GM12892 (cell line): Measurements from ENCODE around the gene DLG2.

Experiments
- DNase-seq: peaks from one replicate; pipeline ENCODE4 v3.0.0; 2011; ENCODE audit not compliant: insufficient read length
- FAIRE-seq: peaks from 2 replicates; lab custom pipeline; 2011; peaks lifted over from hg19 to GRCh38; lab: Jason Lieb, UNC
- POLR2A ChIP-seq: IDR thresholded peaks from 2 replicates; pipeline ENCODE4 v1.6.1; 2011; ENCODE audit warnings: low read depth, low read length, control low read depth
- POLR2AphosphoS5 ChIP-seq: IDR thresholded peaks from 2 replicates; pipeline ENCODE4 v1.6.1; 2011; ENCODE audit warnings: low read depth, low read length, control low read depth
- TAF1 ChIP-seq: IDR thresholded peaks from 2 replicates; pipeline ENCODE4 v1.6.1; 2011; ENCODE audit warnings: low read depth, mild to moderate bottlenecking, control low read depth, low read length, borderline replicate concordance

DLG2 gene

DNA sequence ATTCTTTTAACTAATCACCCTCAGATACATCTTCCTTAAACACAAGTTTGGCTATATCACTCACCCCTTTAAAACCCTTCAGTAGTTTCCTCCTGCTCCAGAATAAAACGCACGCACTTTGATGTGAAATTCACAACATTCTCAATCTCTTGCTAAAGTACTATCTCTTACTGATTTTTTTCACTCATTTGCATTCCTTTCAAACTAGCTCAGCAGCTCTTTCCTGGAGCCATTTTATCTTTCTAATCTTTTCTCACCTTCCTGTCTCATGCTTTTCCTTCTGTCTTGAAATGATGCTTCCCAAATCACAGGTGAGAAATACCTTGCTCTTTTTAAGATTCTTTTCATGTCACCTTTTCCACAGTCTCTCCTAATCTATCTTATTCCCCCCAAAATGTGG is 1074.4 kb downstream of the DLG2 start:
- no peak for FAIRE-seq
- no peak for DNase-seq
- TF ChIP-seq POLR2A (no peak), TAF1 (no peak), POLR2AphosphoS5 (no peak)

DNA sequence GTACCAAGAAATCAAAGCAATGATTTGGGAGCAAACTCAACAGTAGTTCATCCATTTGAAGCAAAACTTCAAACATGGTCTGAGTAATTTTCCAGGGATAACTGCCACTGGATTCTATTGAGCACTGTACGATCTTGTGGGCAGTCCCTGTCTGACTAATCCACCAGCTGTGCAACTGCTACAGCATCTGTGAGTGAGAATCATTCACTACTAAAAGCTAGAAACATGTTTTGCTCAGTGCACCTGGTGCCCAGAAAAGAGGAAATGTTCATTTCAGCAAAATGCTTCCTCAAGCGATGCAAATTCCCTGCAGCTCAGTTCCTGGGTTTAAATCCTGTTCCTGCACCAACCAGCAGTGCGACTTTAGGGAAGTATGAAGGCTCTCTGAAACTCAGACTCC is 1077.9 kb downstream of the DLG2 start:
- TF ChIP-seq POLR2AphosphoS5 (no peak), TAF1 (no peak), POLR2A (no peak)
- FAIRE-seq (no peak), DNase-seq (no peak)

DNA sequence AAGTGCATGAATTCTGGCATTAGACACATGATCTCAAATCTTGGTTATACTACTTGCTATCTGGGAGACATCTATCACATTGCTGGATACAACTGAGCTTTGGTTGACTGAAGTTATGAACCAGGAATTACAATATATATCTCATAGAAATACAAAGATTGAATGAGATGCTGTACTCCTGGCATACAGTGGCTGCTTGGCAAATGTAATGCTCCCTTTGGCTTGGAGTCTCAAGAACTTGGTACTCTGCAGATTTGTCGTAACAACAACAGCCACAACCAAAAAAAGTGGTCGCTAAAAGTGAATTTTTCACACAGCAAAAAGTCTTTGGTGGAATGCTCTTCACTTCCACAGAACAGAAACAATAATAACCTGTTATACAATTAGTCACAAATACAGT is 1082.6 kb downstream of the DLG2 start:
- DNase-seq (no peak), FAIRE-seq (no peak)
- TF ChIP-seq TAF1 (no peak), POLR2AphosphoS5 (no peak), POLR2A (no peak)

DNA sequence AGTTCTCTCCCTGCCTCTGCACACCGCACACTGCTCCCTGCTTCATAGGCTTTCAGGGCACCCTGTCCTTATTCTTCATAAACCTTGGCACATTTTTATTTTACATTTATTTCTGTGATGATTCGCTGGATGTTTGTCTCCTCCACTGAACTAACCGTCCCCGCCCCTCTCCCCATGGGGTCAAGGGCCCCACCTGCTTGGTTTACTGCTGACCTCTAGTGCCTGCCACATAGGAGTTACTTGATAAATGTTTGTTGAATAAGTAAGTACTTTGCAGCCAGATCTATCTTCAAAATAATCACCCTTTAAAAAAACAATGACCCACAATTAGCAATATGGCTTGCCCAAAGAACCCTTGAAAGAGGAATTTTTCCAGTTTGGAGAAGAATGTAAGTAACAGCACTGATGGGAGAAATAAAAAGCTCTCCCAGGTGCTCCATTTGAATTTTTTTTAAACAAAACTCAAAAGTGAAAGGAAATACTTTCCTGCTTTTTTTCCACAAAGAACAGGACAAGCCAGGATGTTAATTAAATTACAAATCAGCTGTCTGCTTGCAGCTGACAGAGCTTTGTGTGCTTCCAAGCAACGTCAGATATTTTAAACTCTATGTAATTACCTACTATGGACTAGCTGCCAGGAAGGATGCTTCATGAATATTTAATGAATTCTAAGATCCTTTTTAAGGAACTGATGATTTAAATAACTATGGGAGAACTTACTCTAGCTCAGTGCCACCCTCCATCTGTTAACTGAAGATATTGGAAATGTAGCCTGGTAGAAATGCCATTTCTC is 1083.6 kb downstream of the DLG2 start:
- no peak for TF ChIP-seq POLR2AphosphoS5
- TF ChIP-seq TAF1: no peak
- no peak for TF ChIP-seq POLR2A

DNA sequence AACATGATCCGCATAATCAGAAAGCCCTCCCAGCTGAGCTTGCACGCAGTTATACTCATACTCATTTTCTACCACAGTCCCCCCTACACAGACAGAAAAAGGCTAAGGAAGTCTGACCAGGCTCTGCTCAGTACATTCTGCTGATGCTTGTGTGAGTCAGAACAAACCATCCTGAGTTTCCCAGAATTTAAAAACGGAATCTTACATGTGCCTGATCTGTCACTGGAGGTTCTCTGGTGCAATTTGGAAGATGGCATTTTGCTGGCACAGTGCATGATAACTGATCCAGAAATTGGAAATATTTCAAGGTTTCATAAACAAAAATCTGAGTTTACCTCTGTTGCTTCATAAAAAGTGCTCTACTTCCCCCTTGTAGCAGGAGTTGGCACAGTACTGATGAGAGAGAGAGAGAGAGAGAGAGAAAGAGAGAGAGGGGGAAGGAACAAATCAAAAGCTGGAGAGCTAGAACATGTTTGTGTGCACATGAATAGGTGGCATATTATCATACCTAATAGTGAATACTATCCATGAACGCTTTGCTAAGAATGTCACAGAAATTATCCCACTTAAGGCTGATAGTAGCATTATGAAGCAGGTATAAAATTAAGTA is 1085.3 kb downstream of the DLG2 start:
- no peak for TF ChIP-seq POLR2AphosphoS5
- TF ChIP-seq TAF1: no peak
- no peak for TF ChIP-seq POLR2A
- DNase-seq: no peak
- no peak for FAIRE-seq

More for the DNA sequence above, 1083.6 kb downstream of the DLG2 start:
- DNase-seq (no peak), FAIRE-seq (no peak)

DNA sequence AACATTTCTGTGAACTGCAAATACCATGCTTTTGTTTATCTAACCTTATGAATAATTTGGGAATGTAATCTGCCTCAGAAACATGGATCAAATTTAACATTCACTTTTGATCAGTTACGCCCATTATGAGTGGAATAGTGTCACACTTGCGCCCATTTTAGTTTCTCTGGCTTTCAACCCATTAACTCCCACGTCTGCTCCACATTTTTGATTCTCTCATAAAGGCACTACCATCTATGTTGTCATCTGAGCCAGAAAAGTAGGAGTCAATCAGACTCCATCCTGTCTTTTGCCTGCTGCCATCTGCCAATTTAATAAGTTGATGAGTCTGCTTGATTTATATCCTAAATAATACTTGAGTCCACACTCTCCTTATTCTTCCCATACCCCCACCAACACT is 1090.7 kb downstream of the DLG2 start:
- FAIRE-seq: no peak
- TF ChIP-seq POLR2AphosphoS5 (no peak), POLR2A (no peak), TAF1 (no peak)
- no peak for DNase-seq

DNA sequence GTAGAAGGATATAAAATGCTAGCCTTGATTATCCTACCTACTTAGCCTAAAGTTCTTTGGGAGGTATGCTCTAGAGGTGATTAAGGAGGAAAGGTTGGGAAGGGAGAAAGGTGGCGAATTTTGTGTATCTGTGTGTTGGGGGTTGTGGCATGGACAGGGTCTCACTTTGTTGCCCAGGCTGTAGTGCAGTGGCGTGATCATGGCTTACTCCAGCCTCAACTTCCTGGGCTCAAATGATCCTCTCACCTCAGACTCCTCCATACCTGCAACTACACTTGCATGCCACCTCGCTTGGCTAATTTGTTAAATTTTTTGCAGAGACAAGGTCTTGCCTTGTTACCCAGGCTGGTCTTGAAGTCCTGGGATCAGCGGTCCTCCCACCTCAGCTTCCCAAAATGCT is 1094.8 kb downstream of the DLG2 start:
- no peak for TF ChIP-seq POLR2A
- TF ChIP-seq TAF1: no peak
- TF ChIP-seq POLR2AphosphoS5: no peak
- FAIRE-seq: no peak
- DNase-seq: no peak

DNA sequence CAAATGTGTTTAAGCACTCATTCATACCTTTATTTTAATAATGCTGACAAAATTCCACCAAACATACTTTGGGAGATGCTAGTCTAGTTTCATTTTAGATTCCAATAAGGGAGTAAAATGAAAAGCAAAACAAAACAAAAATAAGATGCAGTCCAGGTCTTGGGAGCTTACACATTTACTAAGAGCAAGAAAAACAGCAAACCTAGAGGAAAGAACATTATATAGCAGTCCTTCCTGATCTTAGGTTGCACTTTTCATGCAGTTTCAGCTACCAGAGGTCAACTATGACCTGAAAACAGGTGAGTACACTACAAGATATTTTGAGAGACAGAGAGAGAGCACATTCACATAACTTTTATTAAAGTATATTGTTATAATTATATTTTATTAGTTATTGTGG is 1100.9 kb downstream of the DLG2 start:
- TF ChIP-seq POLR2A (no peak), TAF1 (no peak), POLR2AphosphoS5 (no peak)
- FAIRE-seq (no peak), DNase-seq (no peak)

DNA sequence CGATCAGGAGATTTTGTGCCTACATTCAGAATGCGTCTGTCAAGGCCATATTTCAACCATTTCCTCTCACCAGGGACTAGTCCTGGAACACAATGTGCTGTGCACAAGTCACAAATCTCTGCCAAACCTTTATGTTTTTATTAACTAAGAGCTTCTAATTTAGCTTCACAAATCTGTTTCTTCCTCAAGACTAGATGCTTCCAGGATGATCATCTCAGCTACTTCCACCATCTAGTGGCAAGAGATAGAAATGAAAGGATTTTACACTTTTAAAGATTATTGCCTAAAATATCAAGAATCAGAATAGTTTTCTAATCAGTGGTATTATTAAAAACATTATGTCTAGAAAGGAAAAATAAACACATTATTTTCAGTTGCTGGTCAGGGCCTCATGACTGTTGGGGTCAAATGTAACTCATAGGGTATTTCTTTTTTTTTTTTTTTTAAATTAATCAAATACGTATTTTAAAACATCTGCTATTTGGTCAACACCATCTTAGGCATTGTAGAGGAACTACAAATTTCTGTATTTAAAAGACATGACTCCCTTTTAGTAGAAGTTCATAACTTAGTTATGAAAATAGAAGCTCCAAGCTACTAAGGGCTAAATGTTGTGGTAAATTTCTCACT is 1102.6 kb downstream of the DLG2 start:
- no peak for TF ChIP-seq POLR2AphosphoS5
- FAIRE-seq (no peak), DNase-seq (no peak)

DNA sequence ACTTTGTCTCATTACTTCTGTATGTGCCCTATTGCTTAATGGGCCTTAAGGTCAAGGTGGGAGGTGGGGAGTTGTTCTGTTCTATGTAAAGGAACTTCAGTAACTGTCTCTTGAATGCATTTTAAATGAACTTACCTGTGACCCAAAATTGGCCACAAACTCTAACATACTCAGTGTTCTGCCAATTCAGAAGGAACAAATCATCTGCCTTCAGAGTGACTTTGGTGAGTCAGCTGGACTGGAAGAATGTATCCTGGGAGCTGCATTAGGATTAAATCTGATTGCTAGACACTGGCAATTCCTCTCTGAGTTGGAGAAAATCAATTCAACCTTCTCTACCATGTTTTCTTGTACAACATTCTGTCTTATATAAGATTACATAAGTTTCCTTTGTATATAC is 1104.8 kb downstream of the DLG2 start:
- TF ChIP-seq POLR2AphosphoS5 (no peak), POLR2A (no peak), TAF1 (no peak)
- FAIRE-seq (no peak), DNase-seq (no peak)

DNA sequence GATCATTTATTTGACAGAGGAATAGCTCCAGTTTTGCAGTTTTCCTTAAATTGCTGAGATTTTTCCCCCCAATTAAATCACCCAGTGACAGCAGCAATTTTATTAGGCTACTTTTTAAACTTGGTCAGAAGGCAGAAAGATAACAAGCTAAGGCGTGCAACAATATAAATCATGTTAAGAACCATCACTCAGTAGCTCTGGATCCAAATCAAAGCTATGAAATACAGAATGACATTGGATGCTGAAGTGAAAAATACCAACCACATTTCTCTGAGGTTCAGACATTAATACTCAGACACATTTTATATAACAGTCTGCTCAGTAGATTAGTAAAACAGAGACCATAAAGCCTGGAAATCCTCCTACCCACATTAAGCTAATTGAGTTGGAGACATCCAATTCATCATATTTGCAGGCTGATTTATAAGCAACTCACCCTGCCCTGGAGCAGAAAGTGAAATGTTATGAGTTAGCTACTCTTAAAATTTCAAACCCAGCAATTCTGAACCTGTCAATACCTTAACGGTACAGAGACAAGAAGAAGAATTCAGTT is 1108.4 kb downstream of the DLG2 start:
- no peak for TF ChIP-seq POLR2AphosphoS5
- no peak for TF ChIP-seq POLR2A
- TF ChIP-seq TAF1: no peak
- FAIRE-seq (no peak), DNase-seq (no peak)

DNA sequence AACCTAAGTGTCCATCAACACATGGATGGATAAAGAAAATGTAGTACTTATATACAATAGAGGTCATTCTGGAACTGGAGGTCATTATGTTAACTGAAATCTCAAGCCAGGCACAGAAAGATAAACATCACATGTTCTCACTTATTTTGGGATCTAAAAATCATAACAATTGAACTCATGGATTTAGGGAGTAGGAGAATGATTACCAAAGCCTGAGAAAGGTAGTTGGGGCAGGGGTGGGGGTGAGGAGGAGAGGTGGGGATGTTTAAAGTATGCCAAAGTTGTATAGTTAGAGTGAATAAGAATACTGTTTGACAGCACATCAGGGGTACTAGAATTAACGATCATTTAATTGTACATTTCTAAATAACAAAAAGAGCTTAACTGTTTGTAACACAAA is 1112.7 kb downstream of the DLG2 start:
- no peak for TF ChIP-seq TAF1
- TF ChIP-seq POLR2AphosphoS5: no peak
- TF ChIP-seq POLR2A: no peak
- no peak for FAIRE-seq
- no peak for DNase-seq

DNA sequence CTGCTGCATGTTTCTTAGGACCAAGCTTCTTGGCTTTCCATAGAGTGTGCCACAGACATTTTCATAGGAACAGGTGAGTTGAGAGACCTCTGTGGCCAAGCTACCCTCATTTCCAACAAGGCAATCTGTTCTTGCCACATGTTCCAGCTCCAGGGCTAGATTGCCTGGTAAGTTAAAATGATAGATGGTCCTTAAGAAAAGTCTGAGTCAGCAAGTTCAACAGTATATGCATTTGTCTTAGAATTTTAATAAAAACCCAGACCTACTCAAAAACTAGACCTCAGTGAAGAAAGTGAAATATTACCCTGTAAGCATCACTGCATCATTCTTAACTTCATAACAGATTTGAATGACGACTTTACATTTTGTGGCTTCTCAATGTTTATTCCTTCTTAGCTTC is 1123.6 kb downstream of the DLG2 start:
- no peak for TF ChIP-seq TAF1
- no peak for TF ChIP-seq POLR2A
- no peak for TF ChIP-seq POLR2AphosphoS5
- DNase-seq (no peak), FAIRE-seq (no peak)

DNA sequence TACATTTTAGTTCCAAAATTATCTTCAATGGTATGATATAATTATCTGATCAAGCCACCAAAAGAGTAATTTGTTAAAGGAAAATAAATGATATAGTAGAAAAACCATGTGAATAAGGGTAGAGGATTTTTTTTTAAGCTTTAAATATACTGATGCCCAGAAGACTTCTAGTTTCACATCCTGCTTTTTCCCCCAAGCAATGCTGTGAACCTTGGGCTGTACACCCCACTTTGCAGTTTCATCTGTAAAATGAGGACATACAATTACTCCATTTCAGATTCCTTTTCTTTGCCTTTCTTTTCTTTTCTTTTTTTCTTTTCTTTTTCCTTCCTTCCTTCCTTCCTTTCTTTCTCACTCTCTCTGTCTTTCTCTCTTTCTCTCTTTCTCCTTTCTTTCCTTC is 1125.4 kb downstream of the DLG2 start:
- FAIRE-seq: no peak
- TF ChIP-seq POLR2AphosphoS5 (no peak), TAF1 (no peak), POLR2A (no peak)
- no peak for DNase-seq
